ENCODE measurements around the gene PRH1.

PRH1 gene

GRCh38 chr12:10884086-10884725 lies at the start of gene PRH1:
TSS of gene PRH1 (minus strand) at chr12:10884255. CDS start at chr12:10884217, 38 bp downstream.
- no peak for FAIRE-seq

- FAIRE-seq = no peak
Measured at GRCh38 chr12:10928746-10929286, 44.8 kb upstream of the PRH1 start, which contains the start of gene PRH2. TSS of gene PRH2 (plus strand) at chr12:10929236. CDS start at chr12:10929274, 38 bp downstream.

GRCh38 chr12:10926269-10926668 lies 42.2 kb upstream of the PRH1 start:
- no peak for FAIRE-seq

- FAIRE-seq = no peak
Measured at GRCh38 chr12:10919809-10920208, 35.8 kb upstream of the PRH1 start.

- FAIRE-seq = no peak
Measured at GRCh38 chr12:10910380-10910779, 26.3 kb upstream of the PRH1 start.

GRCh38 chr12:10909462-10909861 lies 25.4 kb upstream of the PRH1 start, which contains the start of gene TAS2R13:
TSS of gene TAS2R13 (minus strand) at chr12:10909562. CDS start at chr12:10909298, 264 bp downstream.
- no peak for FAIRE-seq

GRCh38 chr12:10904686-10905085 lies 20.6 kb upstream of the PRH1 start:
- FAIRE-seq = no peak

- FAIRE-seq = no peak
Measured at GRCh38 chr12:10901427-10901826, 17.4 kb upstream of the PRH1 start.

- FAIRE-seq = no peak
Measured at GRCh38 chr12:10900972-10901371, 16.9 kb upstream of the PRH1 start.

GRCh38 chr12:10900530-10900929 lies 16.5 kb upstream of the PRH1 start:
- no peak for FAIRE-seq

- no peak for FAIRE-seq
Measured at GRCh38 chr12:10896854-10897253, 12.8 kb upstream of the PRH1 start.

- no peak for FAIRE-seq
Measured at GRCh38 chr12:10891937-10892336, 7.9 kb upstream of the PRH1 start.

GRCh38 chr12:10889226-10889625 lies 5.2 kb upstream of the PRH1 start:
- no peak for FAIRE-seq

GRCh38 chr12:10873378-10873777 lies 10.7 kb downstream of the PRH1 start:
- no peak for FAIRE-seq

GRCh38 chr12:10867381-10867780 lies 16.7 kb downstream of the PRH1 start:
- no peak for FAIRE-seq

- no peak for FAIRE-seq
Measured at GRCh38 chr12:10863512-10864218, 20.4 kb downstream of the PRH1 start.

GRCh38 chr12:10861366-10861765 lies 22.7 kb downstream of the PRH1 start:
- FAIRE-seq = no peak

- FAIRE-seq = no peak
Measured at GRCh38 chr12:10855807-10856206, 28.2 kb downstream of the PRH1 start.

- FAIRE-seq = no peak
Measured at GRCh38 chr12:10853776-10854175, 30.3 kb downstream of the PRH1 start.

GRCh38 chr12:10851243-10851858 lies 32.7 kb downstream of the PRH1 start:
- no peak for FAIRE-seq

- FAIRE-seq = no peak
Measured at GRCh38 chr12:10849425-10849878, 34.6 kb downstream of the PRH1 start, which contains the start of gene PRR4. TSS of gene PRR4 (minus strand) at chr12:10849475. CDS start at chr12:10849437, 38 bp downstream.

GRCh38 chr12:10847744-10848143 lies 36.3 kb downstream of the PRH1 start:
- no peak for FAIRE-seq

- no peak for FAIRE-seq
Measured at GRCh38 chr12:10842862-10843261, 41.2 kb downstream of the PRH1 start.

Measured in A204.1 (cell line).